Coronary artery (tissue), 2 donors: ENCODE data around the gene WDR86.
A peak's percentile ranks its signal among the peaks of the same experiment; 100 is the strongest.

Source experiments
- DNase-seq: peaks from one replicate; pipeline ENCODE4 v3.0.0-alpha.2; 2017; ENCODE audit warnings: low spot score
- H3K27ac ChIP-seq, 2 donors: fragments of 200-600 bp; sonication (generic); one replicate each; pipeline ENCODE4 v1.5.1; 2016 to 2019
- H3K4me3 ChIP-seq: fragments of 200-600 bp; sonication (generic); 2 replicates; pipeline ENCODE4 v1.5.1; 2016; ENCODE audit warnings: mild to moderate bottlenecking, moderate library complexity
- TF ChIP-seq, protein P1 (sequence below): fragments of 200-600 bp; sonication (generic); IDR thresholded peaks from one replicate; pipeline ENCODE4 v1.5.1; 2019; ENCODE audit warnings: antibody characterized with exemption

Gene WDR86

DNA sequence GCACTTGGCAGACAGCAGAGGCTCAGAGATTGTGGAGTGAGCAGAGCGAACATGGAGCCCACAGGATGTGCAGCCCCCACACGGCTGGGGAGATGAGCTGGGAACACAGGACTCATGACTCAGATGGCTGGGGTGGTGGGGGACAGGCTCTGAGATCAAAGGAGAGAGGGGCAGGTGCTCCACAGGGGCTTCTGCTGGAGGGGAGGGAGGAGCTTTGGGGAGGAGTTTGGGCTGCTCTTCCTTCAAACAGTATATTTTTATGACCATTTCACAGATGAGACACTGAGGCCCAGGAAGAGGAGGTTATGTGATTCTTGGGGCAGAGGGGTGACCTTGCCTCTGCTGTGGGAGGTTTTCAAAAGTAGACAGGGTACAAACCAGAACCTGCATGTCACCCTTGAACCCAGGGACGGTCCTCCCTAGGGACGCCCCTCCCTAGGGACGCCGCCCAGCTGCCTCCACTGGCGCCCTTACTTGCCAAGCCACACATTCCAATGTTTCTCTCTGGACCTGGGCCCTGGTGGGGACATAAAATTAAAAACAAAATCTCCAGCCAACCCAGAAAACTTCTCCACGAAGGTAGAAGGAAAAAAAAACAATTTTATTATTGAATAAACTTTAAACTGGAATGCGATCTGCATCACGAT is 31.1 kb upstream of the WDR86 start:
- H3K27ac ChIP-seq: peak overlapping the region; percentile 61 to 84

GRCh38 chr7:151439855-151440798 is 30.3 kb upstream of the WDR86 start, which contains the start of gene CRYGN:
CRYGN (minus strand) TSS chr7:151440141; CDS start chr7:151439917, 224 bp downstream.
- Histone ChIP-seq H3K4me3 (peak within 1 kb of the TSS; percentile 57), H3K27ac (peak within 1 kb of the TSS; percentile 61 to 84)
- TF ChIP-seq, protein P1, sequence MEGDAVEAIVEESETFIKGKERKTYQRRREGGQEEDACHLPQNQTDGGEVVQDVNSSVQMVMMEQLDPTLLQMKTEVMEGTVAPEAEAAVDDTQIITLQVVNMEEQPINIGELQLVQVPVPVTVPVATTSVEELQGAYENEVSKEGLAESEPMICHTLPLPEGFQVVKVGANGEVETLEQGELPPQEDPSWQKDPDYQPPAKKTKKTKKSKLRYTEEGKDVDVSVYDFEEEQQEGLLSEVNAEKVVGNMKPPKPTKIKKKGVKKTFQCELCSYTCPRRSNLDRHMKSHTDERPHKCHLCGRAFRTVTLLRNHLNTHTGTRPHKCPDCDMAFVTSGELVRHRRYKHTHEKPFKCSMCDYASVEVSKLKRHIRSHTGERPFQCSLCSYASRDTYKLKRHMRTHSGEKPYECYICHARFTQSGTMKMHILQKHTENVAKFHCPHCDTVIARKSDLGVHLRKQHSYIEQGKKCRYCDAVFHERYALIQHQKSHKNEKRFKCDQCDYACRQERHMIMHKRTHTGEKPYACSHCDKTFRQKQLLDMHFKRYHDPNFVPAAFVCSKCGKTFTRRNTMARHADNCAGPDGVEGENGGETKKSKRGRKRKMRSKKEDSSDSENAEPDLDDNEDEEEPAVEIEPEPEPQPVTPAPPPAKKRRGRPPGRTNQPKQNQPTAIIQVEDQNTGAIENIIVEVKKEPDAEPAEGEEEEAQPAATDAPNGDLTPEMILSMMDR: no peak
- no peak for DNase-seq

More for the DNA sequence above, 31.1 kb upstream of the WDR86 start:
- DNase-seq: peak; percentile 76
- TF ChIP-seq, protein P1: no peak
- H3K4me3 ChIP-seq: peak overlapping the region; percentile 57

- Histone ChIP-seq H3K27ac (peak overlapping the region; percentile 22 to 84), H3K4me3 (no peak overlapping the region)
- TF ChIP-seq, protein P1: no peak
- no peak for DNase-seq
These were observed 29.2 kb upstream of the WDR86 start for GRCh38 chr7:151438864-151439601.

DNA sequence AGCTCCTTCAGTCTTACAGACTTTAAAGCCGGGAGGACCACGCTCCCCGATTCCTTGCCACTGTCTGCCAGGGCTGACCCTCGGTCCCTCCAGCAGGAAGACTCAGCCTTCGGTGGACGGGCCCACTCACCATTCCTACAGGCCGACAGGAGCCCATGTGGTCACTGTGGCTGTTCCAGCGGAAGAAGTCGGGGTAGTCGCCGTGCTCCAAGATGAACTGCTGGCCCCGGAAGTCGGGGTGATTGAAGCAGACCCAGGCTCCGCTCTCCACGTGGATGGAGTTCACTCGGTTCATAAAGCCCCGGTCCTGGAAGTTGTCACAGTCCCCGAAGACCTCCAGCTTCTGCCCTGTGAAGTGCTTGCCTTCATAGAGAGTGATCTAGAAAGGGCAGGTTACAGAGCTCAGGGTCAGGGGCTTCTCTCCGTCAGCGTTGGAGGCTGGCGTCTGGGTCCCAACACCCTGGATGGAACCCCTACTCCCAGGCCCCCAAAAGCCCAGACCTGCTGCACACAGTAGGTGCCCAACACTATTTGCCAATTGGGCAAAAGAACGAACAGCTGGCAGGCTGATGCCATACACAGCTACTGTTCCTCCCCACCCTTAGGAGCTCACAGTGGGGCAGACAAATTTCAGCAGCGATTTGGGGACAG is 28.2 kb upstream of the WDR86 start:
- Histone ChIP-seq H3K4me3 (no peak overlapping the region), H3K27ac (peak overlapping the region; percentile 79 to 88)
- no peak for DNase-seq
- TF ChIP-seq, protein P1: no peak

DNA sequence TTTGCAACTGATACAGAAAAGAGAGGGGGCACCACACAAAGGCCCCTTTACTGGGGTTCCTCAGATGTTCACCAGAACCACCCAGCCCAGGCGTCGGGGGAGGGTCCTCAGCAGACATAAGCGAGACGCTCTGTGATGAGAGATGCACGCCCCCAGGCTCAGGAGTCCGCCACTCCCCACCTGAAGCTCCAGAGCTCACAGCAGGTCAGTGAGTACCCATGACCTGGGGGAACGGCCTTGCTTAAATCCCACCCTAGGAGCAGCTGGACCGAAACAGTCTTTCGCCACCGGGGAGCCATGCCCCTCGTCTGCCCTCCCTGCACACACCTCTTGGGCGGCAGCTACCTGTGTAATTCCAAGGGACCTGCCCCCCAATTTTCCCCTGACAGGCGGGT is 27.3 kb upstream of the WDR86 start:
- TF ChIP-seq, protein P1: no peak
- H3K4me3 ChIP-seq: no peak overlapping the region
- H3K27ac ChIP-seq: peak overlapping the region; percentile 79 to 88
- no peak for DNase-seq

- Histone ChIP-seq H3K27ac (peak overlapping the region; percentile 79 to 88), H3K4me3 (no peak overlapping the region)
- DNase-seq: peak; percentile 85
- TF ChIP-seq, protein P1: no peak
These were observed 26.8 kb upstream of the WDR86 start for GRCh38 chr7:151436446-151437158.
